Stomach smooth muscle (tissue), 2 donors: ENCODE measurements around the gene CLIC4.
A peak's percentile ranks its signal among the peaks of the same experiment; 100 is the strongest.
"Not testable (repeated sequence)": the region's sequence is repeated elsewhere in the genome, so short reads cannot be mapped to it uniquely, and the experiment has no call there.

Source experiments
- H3K27ac ChIP-seq: one replicate; pipeline ENCODE4 v1.7.0; 2013; ENCODE audit warnings: mild to moderate bottlenecking, low read length, inconsistent platforms
- H3K27me3 ChIP-seq, 2 donors: one replicate each; pipeline ENCODE4 v1.7.0; 2013; ENCODE audit warnings: low read length in 2 of 2; ENCODE audit not compliant: insufficient read depth in 2 of 2, control insufficient read depth in 1 of 2
- H3K36me3 ChIP-seq, 2 donors: one replicate each; pipeline ENCODE4 v1.7.0; 2013; ENCODE audit warnings: low read length in 2 of 2; ENCODE audit not compliant: control insufficient read depth in 2 of 2, insufficient read depth in 2 of 2
- H3K4me1 ChIP-seq: one replicate; pipeline ENCODE4 v1.7.0; 2013; ENCODE audit warnings: low read length; ENCODE audit not compliant: control insufficient read depth, insufficient read depth
- H3K4me3 ChIP-seq, 2 donors: one replicate each; pipeline ENCODE4 v1.7.0; 2013; ENCODE audit warnings: low read length in 2 of 2
- H3K9ac ChIP-seq, 2 donors: one replicate each; pipeline ENCODE4 v1.7.0; 2013; ENCODE audit warnings: low read length in 2 of 2, mild to moderate bottlenecking in 1 of 2
- H3K9me3 ChIP-seq, 2 donors: one replicate each; pipeline ENCODE4 v1.7.0; 2013; ENCODE audit warnings: low read length in 2 of 2; ENCODE audit not compliant: control insufficient read depth in 2 of 2
- donor health status: healthy.
- donor health status: Pancreatic carcinoma.

CLIC4 gene

DNA sequence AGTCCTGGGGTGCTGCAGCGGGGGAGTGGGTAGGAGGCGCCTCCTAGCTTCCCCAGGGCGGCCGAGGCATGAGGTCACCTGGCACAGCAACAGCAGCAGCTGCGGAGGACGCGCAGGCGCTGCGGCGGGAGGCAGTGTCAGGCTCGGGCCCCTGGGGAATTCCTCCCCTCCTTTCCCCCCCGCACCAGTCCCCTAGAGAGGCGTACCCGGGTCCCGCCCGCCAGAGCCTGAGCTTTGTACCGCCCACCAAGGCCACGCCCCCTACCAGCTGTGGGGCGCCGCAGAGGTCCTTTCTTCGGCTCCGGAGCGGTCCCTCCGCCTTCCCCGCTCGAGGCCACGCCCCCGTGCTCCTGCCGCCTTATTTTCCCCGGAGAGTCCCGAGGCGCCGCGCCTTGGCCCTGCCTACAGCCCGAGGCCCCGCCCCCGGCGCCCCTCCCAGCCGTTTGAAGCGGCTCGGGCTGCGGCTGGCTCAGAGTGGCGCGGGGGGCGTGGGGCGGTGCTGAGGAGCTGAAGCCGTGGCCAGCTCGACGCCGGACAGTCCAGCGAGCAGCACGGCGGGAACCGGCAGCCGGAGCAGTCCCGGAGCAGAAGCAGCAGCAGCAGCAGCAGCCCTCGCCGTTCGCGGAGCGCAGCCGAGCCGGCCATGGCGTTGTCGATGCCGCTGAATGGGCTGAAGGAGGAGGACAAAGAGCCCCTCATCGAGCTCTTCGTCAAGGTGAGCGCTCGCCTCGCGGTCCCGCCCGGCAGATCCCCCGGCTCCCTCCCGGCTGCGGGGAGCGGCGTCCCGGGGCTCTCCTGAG, at the start of gene CLIC4:
Gene CLIC4, plus strand, starts transcription at position 537 of the 800 bp plus-strand sequence. Its CDS starts 107 bp downstream, at position 644.
- H3K4me1 ChIP-seq = peaks cover 19% of the 10 kb centered on the region
- H3K27me3 ChIP-seq = no peaks in the 10 kb centered on the region
- H3K27ac ChIP-seq = peak within 1 kb of the TSS; percentile 81
- peak within 1 kb of the TSS; percentile 83 to 90 for H3K4me3 ChIP-seq
- peak within 1 kb of the TSS; percentile 87 to 94 for H3K9ac ChIP-seq
- no peaks in the 10 kb centered on the region for H3K36me3 ChIP-seq
- no peaks in the 10 kb centered on the region for H3K9me3 ChIP-seq

DNA sequence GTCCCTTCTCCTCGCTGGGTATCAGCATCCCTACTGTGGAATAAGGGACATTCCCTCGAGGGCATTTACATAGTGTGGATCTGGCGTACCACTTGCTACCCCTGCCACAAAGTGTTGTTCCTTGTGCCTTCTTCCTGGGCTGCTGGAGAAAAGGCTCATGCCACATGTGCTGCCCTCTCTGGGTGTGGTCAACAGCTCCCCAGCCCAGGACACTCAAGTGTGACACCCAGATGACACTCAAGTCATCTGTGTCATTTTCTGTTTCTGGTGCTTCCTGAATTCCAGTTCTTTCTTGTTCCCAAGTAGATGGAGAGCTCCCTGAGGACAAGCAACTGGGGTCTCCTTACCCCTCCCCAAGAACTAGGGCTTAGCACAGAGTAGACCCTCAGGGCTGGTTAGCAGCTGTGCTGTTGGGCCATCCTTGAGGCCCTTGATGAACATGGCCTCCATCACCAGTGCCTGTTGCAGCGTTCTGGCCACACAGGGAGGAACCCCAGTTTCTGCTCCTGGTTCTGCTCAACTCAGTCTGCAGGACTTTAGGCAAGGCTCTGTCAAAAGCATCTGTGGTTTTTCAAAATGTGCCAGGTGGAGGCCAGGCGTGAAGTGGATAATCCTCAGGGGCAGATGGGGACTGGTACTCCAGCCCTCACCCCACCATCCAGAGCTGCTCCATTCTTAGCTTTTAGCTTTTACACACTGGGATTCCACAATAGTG, 49.0 kb upstream of the CLIC4 start:
- H3K4me1 ChIP-seq = peaks cover 11% of the 10 kb centered on the region
- H3K27me3 ChIP-seq = no peaks in the 10 kb centered on the region
- no peaks in the 10 kb centered on the region for H3K36me3 ChIP-seq
- H3K27ac ChIP-seq = no peak overlapping the region
- no peaks in the 10 kb centered on the region for H3K9me3 ChIP-seq
- no peak overlapping the region for H3K9ac ChIP-seq
- no peak overlapping the region for H3K4me3 ChIP-seq

- no peak overlapping the region for H3K9ac ChIP-seq
- H3K4me1 ChIP-seq = peaks cover 11% of the 10 kb centered on the region
- no peak overlapping the region for H3K27ac ChIP-seq
- no peak overlapping the region for H3K4me3 ChIP-seq
- H3K27me3 ChIP-seq = no peaks in the 10 kb centered on the region
- no peaks in the 10 kb centered on the region for H3K36me3 ChIP-seq
- no peaks in the 10 kb centered on the region for H3K9me3 ChIP-seq
Observed at GRCh38 chr1:24696756-24697330, 48.4 kb upstream of the CLIC4 start.

DNA sequence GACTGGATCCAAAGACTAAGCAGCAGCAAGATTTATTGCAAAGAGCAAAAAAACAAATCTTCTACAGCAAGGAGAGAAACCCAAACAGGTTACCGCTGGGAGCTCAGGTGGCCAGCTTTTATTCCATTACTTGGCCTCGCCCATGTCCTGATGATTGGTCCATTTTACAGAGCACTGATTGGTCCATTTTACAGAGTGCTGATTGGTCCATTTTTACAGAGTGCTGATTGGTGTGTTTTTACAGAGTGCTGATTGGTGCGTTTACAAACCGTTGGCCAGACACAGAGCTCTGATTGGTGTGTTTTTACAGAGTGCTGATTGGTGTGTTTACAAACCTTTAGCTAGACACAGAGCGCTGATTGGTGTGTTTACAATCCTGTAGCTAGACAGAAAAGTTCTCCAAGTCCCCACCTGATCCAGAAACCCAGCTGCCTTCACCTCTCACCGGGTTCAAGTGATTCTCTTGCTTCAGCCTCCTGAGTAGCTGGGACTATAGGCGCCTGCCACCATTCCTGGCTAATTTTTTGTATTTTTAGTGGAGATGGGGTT, 47.7 kb upstream of the CLIC4 start:
- not testable (repeated sequence) for H3K9me3 ChIP-seq, H3K27me3 ChIP-seq, H3K9ac ChIP-seq, H3K27ac ChIP-seq, H3K4me3 ChIP-seq, H3K36me3 ChIP-seq
- H3K4me1 ChIP-seq = peaks cover 11% of the 10 kb centered on the region

- H3K9ac ChIP-seq, H3K4me3 ChIP-seq, H3K9me3 ChIP-seq, H3K27ac ChIP-seq, H3K27me3 ChIP-seq, H3K36me3 ChIP-seq: not testable (repeated sequence)
- H3K4me1 ChIP-seq = peaks cover 11% of the 10 kb centered on the region
Observed at GRCh38 chr1:24698326-24698725, 46.9 kb upstream of the CLIC4 start.

DNA sequence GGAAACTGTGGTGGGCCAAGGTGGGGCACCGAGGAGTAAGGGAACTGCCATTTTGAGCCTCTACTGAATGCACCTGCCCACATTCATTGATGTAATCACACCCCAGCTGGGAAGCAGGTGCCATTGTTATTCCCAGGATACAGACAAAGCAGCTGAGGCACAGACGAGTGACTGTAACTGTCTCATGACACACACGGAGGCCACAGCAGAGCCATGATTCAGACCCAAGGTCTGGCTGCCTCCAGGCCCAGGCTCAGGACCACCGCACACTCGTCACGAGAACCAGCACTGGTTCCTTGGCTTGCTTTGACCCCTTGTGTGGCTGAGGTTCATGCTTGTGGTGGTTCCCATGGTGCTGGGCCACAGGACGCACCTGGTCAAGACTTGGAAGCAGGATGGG, 45.6 kb upstream of the CLIC4 start:
- Histone ChIP-seq H3K27ac (no peak overlapping the region), H3K4me3 (no peak overlapping the region), H3K9me3 (no peaks in the 10 kb centered on the region), H3K4me1 (peaks cover under 1% of the 10 kb centered on the region), H3K36me3 (no peaks in the 10 kb centered on the region), H3K27me3 (no peaks in the 10 kb centered on the region), H3K9ac (no peak overlapping the region)

- H3K4me3 ChIP-seq = no peak overlapping the region
- no peak overlapping the region for H3K9ac ChIP-seq
- H3K9me3 ChIP-seq = no peaks in the 10 kb centered on the region
- no peaks in the 10 kb centered on the region for H3K27me3 ChIP-seq
- no peaks in the 10 kb centered on the region for H3K36me3 ChIP-seq
- H3K4me1 ChIP-seq = peaks cover 9% of the 10 kb centered on the region
- H3K27ac ChIP-seq = no peak overlapping the region
Observed at GRCh38 chr1:24702511-24703293, 42.5 kb upstream of the CLIC4 start.

DNA sequence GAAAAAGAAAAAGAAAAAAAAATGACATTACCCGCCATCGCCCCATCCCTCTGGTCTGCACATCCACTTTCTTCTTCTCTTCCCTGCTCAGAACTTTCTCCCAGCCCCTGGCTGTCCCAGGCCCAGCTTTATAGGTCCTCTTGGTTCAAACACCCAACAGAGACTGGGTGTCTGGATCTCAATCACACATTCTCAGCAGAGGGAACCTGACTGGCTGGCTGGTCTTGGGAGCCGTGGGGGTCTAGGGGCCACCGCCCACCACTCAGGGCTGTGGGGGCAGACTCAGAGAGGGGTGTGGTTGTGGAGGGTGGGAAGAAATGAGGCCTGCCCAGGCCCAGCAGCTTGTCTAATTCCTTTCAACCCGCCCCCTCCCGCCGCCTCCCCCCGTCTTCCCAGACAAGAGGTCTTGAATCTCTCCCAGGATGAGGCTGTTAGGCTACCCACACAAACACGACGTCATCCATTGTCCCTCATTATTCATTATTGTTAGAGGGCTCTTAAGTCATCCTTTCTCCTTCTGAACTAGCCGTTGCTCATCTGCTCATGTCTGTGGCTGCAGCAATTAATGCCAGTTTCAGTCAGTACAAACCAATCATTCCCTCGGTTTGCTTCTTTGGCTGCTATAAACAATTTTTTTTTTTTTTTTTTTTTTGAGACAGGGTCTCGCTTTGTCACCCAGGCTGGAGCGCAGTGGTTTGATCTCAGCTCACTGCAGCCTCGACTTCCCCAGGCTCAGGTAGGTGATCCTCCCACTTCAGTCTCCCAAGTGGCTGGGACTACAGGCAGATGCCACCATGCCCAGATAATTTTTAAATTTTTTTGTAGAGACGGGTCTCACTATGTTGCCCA, 40.6 kb upstream of the CLIC4 start:
- no peak overlapping the region for H3K4me3 ChIP-seq
- no peak overlapping the region for H3K27ac ChIP-seq
- H3K36me3 ChIP-seq = no peaks in the 10 kb centered on the region
- H3K4me1 ChIP-seq = peaks cover 9% of the 10 kb centered on the region
- H3K9me3 ChIP-seq = no peaks in the 10 kb centered on the region
- H3K9ac ChIP-seq = no peak overlapping the region
- no peaks in the 10 kb centered on the region for H3K27me3 ChIP-seq

DNA sequence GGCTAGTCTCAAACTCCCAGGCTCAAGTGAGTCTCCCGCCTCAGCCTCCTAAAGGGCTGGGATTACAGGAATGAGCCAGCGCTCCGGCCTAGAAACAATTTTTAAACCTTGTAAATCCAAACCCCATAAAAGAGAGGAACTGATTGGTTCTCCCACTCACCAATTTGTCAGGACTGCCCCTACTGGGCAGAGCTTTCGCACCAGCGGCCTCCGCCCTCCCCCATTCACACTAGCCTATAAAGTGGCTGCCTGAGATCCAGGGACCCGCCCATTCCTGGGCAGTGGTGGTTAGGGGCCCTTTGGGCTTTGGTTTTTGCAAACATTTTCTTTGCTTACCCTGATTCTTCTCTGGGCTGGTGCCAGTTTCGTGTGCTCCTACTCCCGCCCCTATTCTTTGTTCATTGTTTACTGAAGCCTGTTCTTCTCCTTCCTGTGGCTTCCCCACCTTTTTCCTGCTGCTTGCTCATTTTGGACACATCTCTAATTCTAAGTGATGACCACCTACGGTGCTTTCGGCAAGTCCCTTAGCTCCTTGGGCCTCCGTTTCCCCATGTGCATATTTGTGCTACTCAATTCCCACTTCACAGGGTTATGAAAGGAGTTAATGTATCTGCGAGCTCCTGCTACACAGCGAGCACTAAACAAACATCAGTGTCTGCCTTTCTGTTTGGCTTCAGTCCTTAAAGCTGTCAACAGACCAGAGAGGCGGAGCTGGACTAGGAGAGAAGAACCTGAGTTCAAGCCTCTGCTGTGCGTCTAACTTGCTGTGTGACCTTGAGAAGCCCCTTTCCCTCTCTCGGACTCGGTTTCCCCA, 39.8 kb upstream of the CLIC4 start:
- H3K9ac ChIP-seq = no peak overlapping the region

More for the DNA sequence above, 39.8 kb upstream of the CLIC4 start:
- no peaks in the 10 kb centered on the region for H3K9me3 ChIP-seq
- peaks cover 9% of the 10 kb centered on the region for H3K4me1 ChIP-seq
- peak overlapping the region; percentile 2 to 55 for H3K4me3 ChIP-seq
- H3K27ac ChIP-seq = peak overlapping the region; percentile 41
- H3K36me3 ChIP-seq = no peaks in the 10 kb centered on the region
- no peaks in the 10 kb centered on the region for H3K27me3 ChIP-seq
